HepG2 (cell line): ENCODE results near the gene COMMD7. TPM values are rescaled to one million over a fixed set of nuclear protein-coding genes. Genes with fewer than 3 reads are reported as not detected.

ENCODE experiments used
- CHD2 ChIP-seq: IDR thresholded peaks from 2 replicates; pipeline ENCODE4 v1.6.1; 2011; ENCODE audit warnings: low read depth, low read length, improper control_type of control experiment
- CTCF ChIP-seq: sonication (generic); formaldehyde crosslinking; IDR thresholded peaks from 2 replicates; pipeline ENCODE4 v1.5.0; 2020; ENCODE audit warnings: mild to moderate bottlenecking, missing genetic modification reagents, moderate library complexity
- GATAD2A ChIP-seq: IDR thresholded peaks from 2 replicates; pipeline ENCODE4 v1.6.1; 2016
- GZF1 ChIP-seq: sonication (generic); formaldehyde crosslinking; IDR thresholded peaks from 2 replicates; pipeline ENCODE4 v1.5.1; 2020; ENCODE audit warnings: mild to moderate bottlenecking, missing genetic modification reagents
- HOXA9 ChIP-seq: sonication (generic); formaldehyde crosslinking; IDR thresholded peaks from 2 replicates; pipeline ENCODE4 v1.8.1; 2022; ENCODE audit warnings: missing genetic modification reagents, mild to moderate bottlenecking, moderate library complexity, borderline replicate concordance
- ISX ChIP-seq: sonication (generic); formaldehyde crosslinking; conservative IDR thresholded peaks from 2 replicates; pipeline ENCODE4 v1.5.0; 2020; ENCODE audit warnings: missing genetic modification reagents
- KLF11 ChIP-seq: IDR thresholded peaks from 2 replicates; pipeline ENCODE4 v1.6.1; 2016; ENCODE audit warnings: missing compliant biosample characterization
- MXI1 ChIP-seq: IDR thresholded peaks from 3 replicates; pipeline ENCODE4 v1.6.1; 2012; ENCODE audit warnings: low read depth, low read length, inconsistent platforms, borderline replicate concordance
- SATB2 ChIP-seq: sonication (generic); formaldehyde crosslinking; IDR thresholded peaks from 2 replicates; pipeline ENCODE4 v1.5.0; 2020; ENCODE audit warnings: missing genetic modification reagents
- SIX4 ChIP-seq: sonication (generic); formaldehyde crosslinking; IDR thresholded peaks from 2 replicates; pipeline ENCODE4 v1.4.0; 2020; ENCODE audit warnings: missing genetic modification reagents
- SMARCC2 ChIP-seq: fragments of 450-650 bp; IDR thresholded peaks from 2 replicates; pipeline ENCODE4 v1.6.1; 2017; ENCODE audit warnings: antibody characterized with exemption, mild to moderate bottlenecking
- SSRP1 ChIP-seq: IDR thresholded peaks from 2 replicates; pipeline ENCODE4 v1.6.1; 2016; ENCODE audit warnings: control low read depth
- ZNF326 ChIP-seq: sonication (generic); formaldehyde crosslinking; IDR thresholded peaks from 2 replicates; pipeline ENCODE4 v1.4.0; 2020; ENCODE audit warnings: missing genetic modification reagents, borderline replicate concordance
- ZNF530 ChIP-seq: sonication (generic); formaldehyde crosslinking; IDR thresholded peaks from 2 replicates; pipeline ENCODE4 v1.5.0; 2020; ENCODE audit warnings: low read depth, mild to moderate bottlenecking, missing genetic modification reagents
- ZNF777 ChIP-seq: sonication (generic); formaldehyde crosslinking; IDR thresholded peaks from 2 replicates; pipeline ENCODE4 v1.4.0; 2020; ENCODE audit warnings: missing genetic modification reagents
- polyA plus RNA-seq, 8 experiments: library from polyadenylated mRNA; depleted of rRNA in 3 of 8; stranded (reverse) in 7 of 8; unstranded in 1 of 8; fragments of >200 nt; fragmentation: Illumina TruSeq in 4 of 8; extraction: Trizol in 4 of 8; gene quantifications; 2 replicates each; pipeline versions ENCODE4 v1.2.1 to v1.2.3, GENCODE V29; 2011 to 2016; ENCODE audit warnings: low read depth in 4 of 8, missing spikeins in 1 of 8, mixed read lengths in 1 of 8; ENCODE audit not compliant: insufficient read depth in 1 of 8
- total RNA-seq, 5 experiments: library from RNA; depleted of rRNA; stranded (reverse); fragments of >200 nt; fragmentation: Illumina TruSeq; extraction: Trizol; gene quantifications; 2 replicates each; pipeline ENCODE4 v1.2.3, GENCODE V29; 2016; ENCODE audit warnings: low read depth in 1 of 5
- TF ChIP-seq, protein P1 (sequence below): sonication (generic); formaldehyde crosslinking; IDR thresholded peaks from 2 replicates; pipeline ENCODE4 v1.9.0; 2021; ENCODE audit warnings: missing genetic modification reagents, borderline replicate concordance
- TF ChIP-seq, protein P2 (sequence below): sonication (generic); formaldehyde crosslinking; IDR thresholded peaks from 2 replicates; pipeline ENCODE4 v1.4.0; 2020; ENCODE audit warnings: missing genetic modification reagents; ENCODE audit errors: not compliant biosample characterization
- TF ChIP-seq, protein P3 (sequence below): sonication (generic); formaldehyde crosslinking; IDR thresholded peaks from 2 replicates; pipeline ENCODE4 v1.8.1; 2023; ENCODE audit warnings: mild to moderate bottlenecking, missing genetic modification reagents, borderline replicate concordance
- TF ChIP-seq, protein P4 (sequence below): sonication (generic); formaldehyde crosslinking; IDR thresholded peaks from 2 replicates; pipeline ENCODE4 v1.4.0; 2020; ENCODE audit warnings: mild to moderate bottlenecking, missing genetic modification reagents

COMMD7 gene
- total and polyA plus RNA-seq, 2 of the 13 experiments (the other 11 are each of a cell fraction or from before 2014, with no cell fraction given), result 42.1 to 53.3 TPM

GRCh38 chr20:32742322-32743236, 688 bp downstream of the COMMD7 start (continued):
- TF ChIP-seq, protein P1, sequence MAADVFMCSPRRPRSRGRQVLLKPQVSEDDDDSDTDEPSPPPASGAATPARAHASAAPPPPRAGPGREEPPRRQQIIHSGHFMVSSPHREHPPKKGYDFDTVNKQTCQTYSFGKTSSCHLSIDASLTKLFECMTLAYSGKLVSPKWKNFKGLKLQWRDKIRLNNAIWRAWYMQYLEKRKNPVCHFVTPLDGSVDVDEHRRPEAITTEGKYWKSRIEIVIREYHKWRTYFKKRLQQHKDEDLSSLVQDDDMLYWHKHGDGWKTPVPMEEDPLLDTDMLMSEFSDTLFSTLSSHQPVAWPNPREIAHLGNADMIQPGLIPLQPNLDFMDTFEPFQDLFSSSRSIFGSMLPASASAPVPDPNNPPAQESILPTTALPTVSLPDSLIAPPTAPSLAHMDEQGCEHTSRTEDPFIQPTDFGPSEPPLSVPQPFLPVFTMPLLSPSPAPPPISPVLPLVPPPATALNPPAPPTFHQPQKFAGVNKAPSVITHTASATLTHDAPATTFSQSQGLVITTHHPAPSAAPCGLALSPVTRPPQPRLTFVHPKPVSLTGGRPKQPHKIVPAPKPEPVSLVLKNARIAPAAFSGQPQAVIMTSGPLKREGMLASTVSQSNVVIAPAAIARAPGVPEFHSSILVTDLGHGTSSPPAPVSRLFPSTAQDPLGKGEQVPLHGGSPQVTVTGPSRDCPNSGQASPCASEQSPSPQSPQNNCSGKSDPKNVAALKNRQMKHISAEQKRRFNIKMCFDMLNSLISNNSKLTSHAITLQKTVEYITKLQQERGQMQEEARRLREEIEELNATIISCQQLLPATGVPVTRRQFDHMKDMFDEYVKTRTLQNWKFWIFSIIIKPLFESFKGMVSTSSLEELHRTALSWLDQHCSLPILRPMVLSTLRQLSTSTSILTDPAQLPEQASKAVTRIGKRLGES (CRISPR knock-in tag), result no peak
- TF ChIP-seq, protein P2, sequence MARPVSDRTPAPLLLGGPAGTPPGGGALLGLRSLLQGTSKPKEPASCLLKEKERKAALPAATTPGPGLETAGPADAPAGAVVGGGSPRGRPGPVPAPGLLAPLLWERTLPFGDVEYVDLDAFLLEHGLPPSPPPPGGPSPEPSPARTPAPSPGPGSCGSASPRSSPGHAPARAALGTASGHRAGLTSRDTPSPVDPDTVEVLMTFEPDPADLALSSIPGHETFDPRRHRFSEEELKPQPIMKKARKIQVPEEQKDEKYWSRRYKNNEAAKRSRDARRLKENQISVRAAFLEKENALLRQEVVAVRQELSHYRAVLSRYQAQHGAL (CRISPR knock-in tag), result no peak
- no peak for TF ChIP-seq ZNF530 (CRISPR knock-in tag)
- no peak for TF ChIP-seq ZNF326 (CRISPR knock-in tag)
- TF ChIP-seq GATAD2A, result no peak
- TF ChIP-seq HOXA9 (CRISPR knock-in tag), result 0 out of 2 replicates have a peak, but pooled peaks have one; percentile 17
- no peak for TF ChIP-seq MXI1
- TF ChIP-seq, protein P3, sequence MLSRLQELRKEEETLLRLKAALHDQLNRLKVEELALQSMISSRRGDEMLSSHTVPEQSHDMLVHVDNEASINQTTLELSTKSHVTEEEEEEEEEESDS, result no peak
- no peak for TF ChIP-seq SSRP1 (CRISPR knock-in tag)
- TF ChIP-seq, protein P4, sequence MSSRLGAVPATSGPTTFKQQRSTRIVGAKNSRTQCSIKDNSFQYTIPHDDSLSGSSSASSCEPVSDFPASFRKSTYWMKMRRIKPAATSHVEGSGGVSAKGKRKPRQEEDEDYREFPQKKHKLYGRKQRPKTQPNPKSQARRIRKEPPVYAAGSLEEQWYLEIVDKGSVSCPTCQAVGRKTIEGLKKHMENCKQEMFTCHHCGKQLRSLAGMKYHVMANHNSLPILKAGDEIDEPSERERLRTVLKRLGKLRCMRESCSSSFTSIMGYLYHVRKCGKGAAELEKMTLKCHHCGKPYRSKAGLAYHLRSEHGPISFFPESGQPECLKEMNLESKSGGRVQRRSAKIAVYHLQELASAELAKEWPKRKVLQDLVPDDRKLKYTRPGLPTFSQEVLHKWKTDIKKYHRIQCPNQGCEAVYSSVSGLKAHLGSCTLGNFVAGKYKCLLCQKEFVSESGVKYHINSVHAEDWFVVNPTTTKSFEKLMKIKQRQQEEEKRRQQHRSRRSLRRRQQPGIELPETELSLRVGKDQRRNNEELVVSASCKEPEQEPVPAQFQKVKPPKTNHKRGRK (CRISPR knock-in tag), result no peak
- no peak for TF ChIP-seq ZNF777 (CRISPR knock-in tag)
- no peak for TF ChIP-seq SMARCC2
- TF ChIP-seq CHD2, result no peak
- TF ChIP-seq CTCF (CRISPR knock-in tag), result no peak; the same call in none of the 2 replicates
- 0 out of 2 replicates have a peak, but pooled peaks have one; percentile 21 for TF ChIP-seq KLF11
- TF ChIP-seq ISX (CRISPR knock-in tag), result no peak
- TF ChIP-seq SIX4 (CRISPR knock-in tag), result no peak
- 0 out of 2 replicates have a peak, but pooled peaks have one; percentile 34 for TF ChIP-seq GZF1
- TF ChIP-seq SATB2, result no peak
